GM12891 (cell line): ENCODE data around the gene EEF1AKMT3.

Experiments used
- POLR2A ChIP-seq: IDR thresholded peaks from 2 replicates; pipeline ENCODE4 v1.6.1; 2011; ENCODE audit warnings: low read depth, low read length, control low read depth
- POLR2AphosphoS5 ChIP-seq: IDR thresholded peaks from 2 replicates; pipeline ENCODE4 v1.6.1; 2011; ENCODE audit warnings: low read depth, low read length, control low read depth
- SPI1 ChIP-seq: IDR thresholded peaks from 2 replicates; pipeline ENCODE4 v1.6.1; 2011; ENCODE audit warnings: low read depth, low read length, control low read depth
- TAF1 ChIP-seq: IDR thresholded peaks from 2 replicates; pipeline ENCODE4 v1.6.1; 2011; ENCODE audit warnings: low read depth, low read length, control low read depth

- peak; percentile 73; the same call in 1 of the 2 replicates for TF ChIP-seq POLR2AphosphoS5
- TF ChIP-seq POLR2A = peak; percentile 3
- peak; percentile 46; the same call in 1 of the 2 replicates for TF ChIP-seq TAF1
- no peak for TF ChIP-seq SPI1
Observed at GRCh38 chr12:57744777-57745484, 27.5 kb upstream of the EEF1AKMT3 start, which contains the start of gene TSPAN31.
